ENCODE results near the gene PGGT1B. TPM values are rescaled to one million over a fixed set of nuclear protein-coding genes. Genes with fewer than 3 reads are reported as not detected.

The PGGT1B gene
- total RNA-seq, 1 experiment from 2014 or later: 59.7 TPM

GRCh38 chr5:115181757-115182156 lies 80.9 kb downstream of the PGGT1B start:
- Mint-ChIP-seq H3K9me3 (no peaks in the 10 kb centered on the region), H3K27ac (no peak overlapping the region), H3K36me3 (ENCODE audit: insufficient read depth in 1 of 3, low read depth in 3 of 3) (no peaks in the 10 kb centered on the region), H3K27me3 (ENCODE audit: low read depth) (peaks cover 69% of the 10 kb centered on the region), H3K4me1 (peaks cover 0 to 12% of the 10 kb centered on the region in 2 experiments; a peak in 1 of 4 replicates), H3K4me3 (no peak overlapping the region)
- H2BK15ac ChIP-seq (ENCODE audit: low read depth, low read length): no peak overlapping the region
- H2BK5ac ChIP-seq (ENCODE audit: insufficient read length, low read length): no peak overlapping the region
- H3K27me3 ChIP-seq (ENCODE audit: insufficient read depth, low read length): peaks cover 36% of the 10 kb centered on the region; the same call in 1 of the 2 replicates
- no peak overlapping the region for H3K4ac ChIP-seq (ENCODE audit: low read depth, low read length)
- H3K23me2 ChIP-seq (ENCODE audit: insufficient read length, low read depth, low read length, poor library complexity, severe bottlenecking): peaks cover 13% of the 10 kb centered on the region
- no peak overlapping the region for H2BK12ac ChIP-seq (ENCODE audit: insufficient read length, low read depth, low read length)
- no peak overlapping the region for H2BK20ac ChIP-seq (ENCODE audit: low read depth, low read length, poor library complexity, severe bottlenecking)
- no peaks in the 10 kb centered on the region for H3K4me1 ChIP-seq (ENCODE audit: insufficient read depth, low read length)
- H3K4me2 ChIP-seq (ENCODE audit: insufficient read depth, insufficient read length, low read length): no peak overlapping the region
- no peak overlapping the region for H3K56ac ChIP-seq (ENCODE audit: insufficient read length, low read depth, low read length)
- no peaks in the 10 kb centered on the region for H3K79me1 ChIP-seq (ENCODE audit: insufficient read depth, low read depth, low read length, poor library complexity, severe bottlenecking)
- no peak overlapping the region for H3K18ac ChIP-seq (ENCODE audit: insufficient read length, low read depth, low read length)
- no peak for TF ChIP-seq CTCF (conservative IDR thresholded peaks at IDR 0.05)
- no peak overlapping the region for H4K5ac ChIP-seq (ENCODE audit: insufficient read length, low read depth, low read length)
- H4K8ac ChIP-seq (replicated peaks; ENCODE audit: insufficient read length, low read depth, low read length): no peak overlapping the region
- no peaks in the 10 kb centered on the region for H3K79me2 ChIP-seq (ENCODE audit: insufficient read depth, low read length)
- H2AK5ac ChIP-seq (ENCODE audit: insufficient read length, low read length): no peak overlapping the region
- H2AFZ ChIP-seq (ENCODE audit: low read length): no peak overlapping the region
- DNase-seq: no peak
- no peak overlapping the region for H3K14ac ChIP-seq (ENCODE audit: insufficient read depth, low read length)
- no peak overlapping the region for H3K9ac ChIP-seq (ENCODE audit: extremely low read depth, insufficient read length, low read length)
- no peak overlapping the region for H4K91ac ChIP-seq (ENCODE audit: insufficient read length, low read depth, low read length)
- H4K20me1 ChIP-seq (ENCODE audit: control insufficient read depth, insufficient read depth, insufficient read length): no peaks in the 10 kb centered on the region
- no peak overlapping the region for H3K23ac ChIP-seq (ENCODE audit: insufficient read length, low read depth, low read length)
- no peaks in the 10 kb centered on the region for H3K9me3 ChIP-seq (ENCODE audit: control insufficient read depth, low read depth, low read length)
- no peak overlapping the region for H3T11ph ChIP-seq (ENCODE audit: low read length)
- H3K27ac ChIP-seq (ENCODE audit: insufficient read length, low read depth, low read length): no peak overlapping the region
- H2BK120ac ChIP-seq (ENCODE audit: low read depth, low read length, poor library complexity, severe bottlenecking): no peak overlapping the region
